HL-60 (cell line): ENCODE results near the gene MERTK.

Source experiments
- GABPA ChIP-seq: IDR thresholded peaks from 2 replicates; pipeline ENCODE4 v1.6.1; 2012; ENCODE audit warnings: low read depth
- POLR2AphosphoS5 ChIP-seq: IDR thresholded peaks from 2 replicates; pipeline ENCODE4 v1.6.1; 2012; ENCODE audit warnings: low read depth
- SPI1 ChIP-seq: IDR thresholded peaks from 2 replicates; pipeline ENCODE4 v1.6.1; 2012; ENCODE audit warnings: low read depth, mild to moderate bottlenecking, borderline replicate concordance
- TF ChIP-seq, protein P1 (sequence below): IDR thresholded peaks from one replicate; pipeline ENCODE4 v1.5.1; 2011; ENCODE audit warnings: low read length, control low read depth, inconsistent platforms; ENCODE audit not compliant: insufficient read depth

DNA sequence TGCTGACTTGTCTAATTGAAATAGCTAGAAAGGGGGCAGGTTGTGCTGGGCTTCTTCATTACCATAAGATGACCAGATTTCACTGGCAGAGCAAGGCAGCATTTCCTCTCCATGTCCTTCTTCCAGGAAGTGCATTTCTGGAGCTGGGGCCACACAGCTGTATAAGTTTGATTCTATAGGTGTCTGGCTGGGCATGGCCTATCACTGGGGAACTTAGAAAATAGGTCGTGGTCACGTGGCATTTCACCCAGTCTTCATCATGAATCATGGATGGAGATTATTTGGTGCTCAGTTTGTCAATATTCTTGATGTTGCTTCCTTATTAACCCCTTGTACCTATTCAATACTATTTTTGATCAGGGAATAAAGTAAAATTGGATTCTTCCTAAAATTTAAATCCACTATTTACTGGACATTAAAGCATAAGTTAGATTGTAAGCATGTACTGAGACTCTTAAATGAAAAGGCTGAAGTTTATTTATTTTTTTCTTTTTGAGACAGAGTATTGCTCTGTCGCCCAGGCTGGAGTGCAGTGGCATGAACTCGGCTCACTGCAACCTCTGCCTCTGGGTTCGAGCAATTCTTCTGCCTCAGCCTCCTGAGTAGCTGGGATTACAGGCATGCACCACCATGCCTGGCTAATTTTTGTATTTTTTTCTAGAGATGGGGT is 107.1 kb downstream of the MERTK start:
- TF ChIP-seq, protein P1, sequence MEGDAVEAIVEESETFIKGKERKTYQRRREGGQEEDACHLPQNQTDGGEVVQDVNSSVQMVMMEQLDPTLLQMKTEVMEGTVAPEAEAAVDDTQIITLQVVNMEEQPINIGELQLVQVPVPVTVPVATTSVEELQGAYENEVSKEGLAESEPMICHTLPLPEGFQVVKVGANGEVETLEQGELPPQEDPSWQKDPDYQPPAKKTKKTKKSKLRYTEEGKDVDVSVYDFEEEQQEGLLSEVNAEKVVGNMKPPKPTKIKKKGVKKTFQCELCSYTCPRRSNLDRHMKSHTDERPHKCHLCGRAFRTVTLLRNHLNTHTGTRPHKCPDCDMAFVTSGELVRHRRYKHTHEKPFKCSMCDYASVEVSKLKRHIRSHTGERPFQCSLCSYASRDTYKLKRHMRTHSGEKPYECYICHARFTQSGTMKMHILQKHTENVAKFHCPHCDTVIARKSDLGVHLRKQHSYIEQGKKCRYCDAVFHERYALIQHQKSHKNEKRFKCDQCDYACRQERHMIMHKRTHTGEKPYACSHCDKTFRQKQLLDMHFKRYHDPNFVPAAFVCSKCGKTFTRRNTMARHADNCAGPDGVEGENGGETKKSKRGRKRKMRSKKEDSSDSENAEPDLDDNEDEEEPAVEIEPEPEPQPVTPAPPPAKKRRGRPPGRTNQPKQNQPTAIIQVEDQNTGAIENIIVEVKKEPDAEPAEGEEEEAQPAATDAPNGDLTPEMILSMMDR, result no peak
- TF ChIP-seq GABPA (no peak), POLR2AphosphoS5 (no peak), SPI1 (no peak)
